HUES64 (cell line): ENCODE measurements around the gene WBP1.
A peak's percentile ranks its signal among the peaks of the same experiment; 100 is the strongest.
"Not testable (repeated sequence)": the region's sequence is repeated elsewhere in the genome, so short reads cannot be mapped to it uniquely, and the experiment has no call there.

Experiments used
- H3K27ac ChIP-seq: 2 replicates; pipeline ENCODE4 v1.7.0; 2013; ENCODE audit warnings: low read depth, low read length, inconsistent platforms
- H3K27me3 ChIP-seq: 2 replicates; pipeline ENCODE4 v1.6.1; 2013; ENCODE audit warnings: mild to moderate bottlenecking, low read length; ENCODE audit not compliant: insufficient read depth
- H3K36me3 ChIP-seq: 2 replicates; pipeline ENCODE4 v1.6.1; 2013; ENCODE audit warnings: mild to moderate bottlenecking, low read length; ENCODE audit not compliant: insufficient read depth
- H3K4me1 ChIP-seq: 2 replicates; pipeline ENCODE4 v1.6.1; 2013; ENCODE audit warnings: mild to moderate bottlenecking, low read length, moderate library complexity; ENCODE audit not compliant: insufficient read depth
- H3K4me3 ChIP-seq: 2 replicates; pipeline ENCODE4 v1.5.1; 2013; ENCODE audit warnings: mild to moderate bottlenecking, low read length, moderate library complexity
- H3K9ac ChIP-seq: 2 replicates; pipeline ENCODE4 v1.6.1; 2013; ENCODE audit warnings: mild to moderate bottlenecking, low read depth, low read length
- H3K9me3 ChIP-seq: 2 replicates; pipeline ENCODE4 v1.6.1; 2013; ENCODE audit warnings: low read depth, low read length; ENCODE audit not compliant: insufficient read depth
- WGBS: fragments of 150-250, 120-280 bp; methylation state at CpG from one replicate; pipeline ENCODE4 v1.1.7; 2013; ENCODE audit warnings: missing lambda C conversion rate; 5-methylcytosine and 5-hydroxymethylcytosine counted together

WBP1 gene

DNA sequence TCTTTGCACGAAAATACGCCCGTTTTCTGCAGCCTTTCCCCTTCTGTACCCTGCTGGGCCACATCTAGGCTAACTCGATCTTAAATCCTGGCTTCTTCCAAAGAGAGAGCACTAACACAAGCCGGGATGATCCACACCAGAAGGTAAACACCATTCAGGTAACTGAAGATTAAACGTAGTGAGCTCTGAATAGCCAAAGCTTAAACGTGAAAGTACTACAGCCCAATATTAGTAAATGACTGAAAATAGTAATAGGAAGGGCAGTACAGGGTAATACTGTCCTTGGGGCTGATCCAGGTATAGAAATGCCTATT, 14.7 kb downstream of the WBP1 start:
- peak overlapping the region; percentile 79 for H3K9ac ChIP-seq
- H3K27me3 ChIP-seq, result no peaks in the 10 kb centered on the region
- H3K4me1 ChIP-seq, result peaks cover 5% of the 10 kb centered on the region; the same call in 1 of the 2 replicates
- peak overlapping the region; percentile 91 for H3K27ac ChIP-seq
- peaks cover 22% of the 10 kb centered on the region for H3K36me3 ChIP-seq
- no peaks in the 10 kb centered on the region for H3K9me3 ChIP-seq
- H3K4me3 ChIP-seq, result peak overlapping the region; percentile 80
- WGBS, result 30% methylated on average over 7 of the region's 7 CpGs

DNA sequence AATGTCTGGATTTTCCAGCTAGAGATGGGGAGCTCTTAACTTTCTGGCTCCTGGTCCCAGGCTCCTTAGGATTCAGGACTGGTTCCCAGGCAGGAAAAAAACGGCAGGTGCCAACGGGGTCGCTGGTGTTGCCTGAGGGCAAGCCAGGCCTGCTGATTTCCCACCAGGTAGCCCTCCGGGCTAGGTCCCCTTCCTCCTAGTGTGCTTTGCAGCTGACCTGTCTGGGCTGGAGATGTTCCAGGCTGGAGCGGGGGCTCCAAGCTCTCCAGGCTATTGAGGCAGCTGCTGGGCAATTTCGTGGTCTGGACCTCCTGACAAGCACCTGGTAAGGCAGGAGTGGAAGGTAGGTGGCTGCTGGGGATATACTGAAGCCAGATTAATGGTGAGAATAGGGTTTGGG, 16.2 kb downstream of the WBP1 start:
- no peaks in the 10 kb centered on the region for H3K9me3 ChIP-seq
- H3K4me1 ChIP-seq, result peaks cover 5% of the 10 kb centered on the region; the same call in 1 of the 2 replicates
- H3K27me3 ChIP-seq, result no peaks in the 10 kb centered on the region
- no peak overlapping the region for H3K4me3 ChIP-seq
- no peak overlapping the region for H3K9ac ChIP-seq
- no peak overlapping the region for H3K27ac ChIP-seq
- H3K36me3 ChIP-seq, result peaks cover 27% of the 10 kb centered on the region
- 92% methylated on average over 6 of the region's 6 CpGs for WGBS

DNA sequence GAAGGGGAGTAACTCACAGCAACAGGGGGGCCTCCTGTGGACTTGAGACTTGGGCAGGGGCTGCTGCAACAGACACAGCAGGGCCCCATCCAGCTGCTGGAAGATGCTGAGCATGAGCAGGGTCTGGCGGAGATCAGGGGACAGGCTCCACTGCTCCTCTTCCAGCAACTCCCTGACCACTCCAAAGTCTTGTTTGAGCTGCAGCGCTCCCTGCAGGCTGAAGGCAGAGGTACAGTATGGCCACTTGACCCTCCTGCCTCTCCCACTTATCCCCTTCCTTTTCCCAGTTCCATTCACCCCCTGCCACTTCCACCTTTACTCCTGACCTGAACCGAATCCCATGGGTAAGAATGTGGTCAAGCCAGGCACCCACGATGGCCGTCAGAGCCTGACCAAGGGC, 16.7 kb downstream of the WBP1 start:
- H3K9ac ChIP-seq, result no peak overlapping the region
- peaks cover 5% of the 10 kb centered on the region; the same call in 1 of the 2 replicates for H3K4me1 ChIP-seq
- H3K27me3 ChIP-seq, result no peaks in the 10 kb centered on the region
- H3K27ac ChIP-seq, result no peak overlapping the region
- 84% methylated on average over 5 of the region's 5 CpGs for WGBS
- peaks cover 31% of the 10 kb centered on the region for H3K36me3 ChIP-seq
- no peak overlapping the region for H3K4me3 ChIP-seq
- no peaks in the 10 kb centered on the region for H3K9me3 ChIP-seq

DNA sequence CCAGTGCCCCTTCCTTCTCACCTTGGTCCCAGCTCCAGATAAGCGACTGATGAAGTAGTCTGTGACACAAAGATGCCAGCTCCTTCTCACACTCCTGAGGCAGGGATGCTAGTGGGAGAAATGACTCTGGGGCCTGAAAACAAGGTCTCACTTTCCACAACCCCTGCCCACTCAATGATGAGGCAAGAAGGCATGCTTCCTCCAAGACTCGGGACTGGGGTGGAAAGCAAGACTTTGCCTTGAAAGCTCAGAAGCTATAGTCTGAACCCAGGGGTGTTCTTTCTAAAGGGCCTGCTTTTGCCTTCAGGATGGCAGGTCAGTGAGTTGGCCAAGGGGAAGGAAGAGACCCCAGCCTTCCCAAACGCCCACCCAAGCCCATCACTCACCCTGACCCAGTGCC, 23.2 kb downstream of the WBP1 start:
- Histone ChIP-seq H3K27ac (no peak overlapping the region), H3K36me3 (peaks cover 34% of the 10 kb centered on the region), H3K27me3 (no peaks in the 10 kb centered on the region), H3K4me1 (0 out of 2 replicates have a peak, but pooled peaks cover 3% of the 10 kb centered on the region), H3K4me3 (peak overlapping the region; percentile 83), H3K9ac (0 out of 2 replicates have a peak overlapping the region, but pooled peaks have one; percentile 84), H3K9me3 (no peaks in the 10 kb centered on the region)
- WGBS, result 91% methylated on average over 3 of the region's 3 CpGs

DNA sequence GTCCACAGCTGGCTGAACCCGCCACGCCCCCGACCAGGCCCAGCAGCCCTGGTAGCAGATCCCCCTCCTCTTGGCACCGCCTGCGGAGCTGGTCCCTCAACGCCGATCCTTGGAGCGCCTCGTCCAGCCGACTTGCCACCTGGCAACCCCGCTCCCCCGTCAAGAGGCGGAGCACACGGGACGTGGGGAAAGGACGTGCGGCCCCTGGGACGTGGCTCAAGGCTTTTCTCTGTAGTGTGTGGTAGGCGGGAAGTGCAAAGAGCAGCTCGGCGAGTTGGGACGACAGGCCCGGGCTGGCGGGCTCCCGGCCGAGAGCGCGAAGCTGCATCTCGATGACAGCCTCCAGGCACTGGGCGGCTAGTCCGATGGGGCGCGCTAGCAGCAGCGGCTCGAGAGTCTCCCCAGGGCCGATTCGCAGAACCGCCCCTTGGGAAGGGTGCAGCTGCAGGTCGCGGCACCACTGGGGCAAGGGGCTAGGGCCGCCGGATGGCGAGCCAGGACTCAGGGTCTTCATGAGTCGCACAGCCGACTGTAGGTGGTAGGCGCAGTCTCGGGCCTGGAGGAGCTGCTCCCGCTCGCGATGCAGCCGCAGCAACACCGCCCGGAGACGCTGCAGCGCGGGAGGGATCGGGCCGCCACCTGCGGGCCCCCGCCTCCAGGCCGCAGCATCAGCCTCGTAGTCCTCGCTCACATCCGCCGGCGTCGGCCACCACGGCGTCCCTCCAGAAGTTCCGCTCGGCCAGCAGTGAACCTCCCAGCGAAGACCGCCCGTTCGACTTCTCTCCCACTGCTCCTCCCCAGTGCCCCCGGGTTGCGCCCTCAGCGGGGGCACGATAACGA, 23.9 kb downstream of the WBP1 start:
- H3K27me3 ChIP-seq, result no peaks in the 10 kb centered on the region
- H3K27ac ChIP-seq, result peak overlapping the region; percentile 47; the same call in 1 of the 2 replicates
- H3K9me3 ChIP-seq, result no peaks in the 10 kb centered on the region
- peaks cover 35% of the 10 kb centered on the region for H3K36me3 ChIP-seq
- H3K4me1 ChIP-seq, result 0 out of 2 replicates have a peak, but pooled peaks cover 3% of the 10 kb centered on the region
- WGBS, result 1% methylated on average over 80 of the region's 80 CpGs
- H3K4me3 ChIP-seq, result peak overlapping the region; percentile 83
- peak overlapping the region; percentile 84 for H3K9ac ChIP-seq

DNA sequence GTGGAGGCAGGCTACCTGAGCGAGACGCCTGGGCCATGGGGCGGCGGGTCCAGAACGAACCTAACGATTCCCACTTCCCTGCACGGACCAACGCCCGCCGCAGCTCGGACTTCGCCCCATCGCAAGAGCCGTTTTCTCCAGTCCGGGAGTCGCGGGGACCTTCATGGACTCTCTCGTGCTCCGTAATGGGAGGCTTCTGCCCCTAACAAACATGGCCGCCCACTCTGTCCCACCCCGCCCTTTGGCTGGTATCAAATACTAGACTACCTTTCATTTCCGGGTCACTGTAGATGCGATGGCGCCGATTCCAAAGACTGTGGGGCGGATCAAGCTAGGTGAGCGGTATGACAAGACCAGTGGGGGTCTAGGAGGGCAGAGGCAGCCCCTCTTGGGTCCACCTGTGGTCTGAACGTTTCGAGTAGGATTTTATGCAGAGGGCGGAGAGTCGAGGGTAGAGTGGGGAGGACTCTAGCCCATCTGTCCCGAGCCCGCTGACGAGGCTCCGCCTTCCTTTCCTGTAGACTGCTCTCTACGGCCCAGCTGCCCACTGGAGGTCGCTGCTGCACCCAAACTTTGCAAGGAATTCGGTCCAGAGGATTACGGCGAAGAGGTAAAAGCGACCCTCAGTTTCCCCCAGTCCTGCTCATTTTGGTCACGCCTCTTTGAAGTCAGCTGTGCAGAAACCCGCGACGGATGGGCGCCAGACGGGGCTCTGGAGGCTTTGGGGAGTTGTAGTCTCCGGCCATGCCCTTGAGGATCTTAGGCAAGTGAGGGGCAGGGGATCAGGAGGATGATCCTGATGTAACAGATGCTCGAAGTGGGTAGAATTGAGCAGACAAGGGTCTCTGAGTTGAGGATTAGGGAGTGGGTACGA, 24.8 kb downstream of the WBP1 start, which contains the start of the genes CCDC142 and TTC31:
Gene CCDC142 (minus strand): TSS at position 198 of the 874 bp plus-strand sequence. CDS start 161 bp downstream, at position 37.
Gene TTC31 (plus strand): TSS at position 281 of the 874 bp plus-strand sequence. CDS start 15 bp downstream, at position 296.
- peak within 1 kb of the TSS; percentile 84 for H3K9ac ChIP-seq
- peaks cover 33% of the 10 kb centered on the region for H3K36me3 ChIP-seq
- no peaks in the 10 kb centered on the region for H3K27me3 ChIP-seq
- peak within 1 kb of the TSS; percentile 73 for H3K27ac ChIP-seq
- peak within 1 kb of the TSS; percentile 83 for H3K4me3 ChIP-seq
- H3K9me3 ChIP-seq, result no peaks in the 10 kb centered on the region
- 3% methylated on average over 50 of the region's 50 CpGs for WGBS
- 0 out of 2 replicates have a peak, but pooled peaks cover 3% of the 10 kb centered on the region for H3K4me1 ChIP-seq

DNA sequence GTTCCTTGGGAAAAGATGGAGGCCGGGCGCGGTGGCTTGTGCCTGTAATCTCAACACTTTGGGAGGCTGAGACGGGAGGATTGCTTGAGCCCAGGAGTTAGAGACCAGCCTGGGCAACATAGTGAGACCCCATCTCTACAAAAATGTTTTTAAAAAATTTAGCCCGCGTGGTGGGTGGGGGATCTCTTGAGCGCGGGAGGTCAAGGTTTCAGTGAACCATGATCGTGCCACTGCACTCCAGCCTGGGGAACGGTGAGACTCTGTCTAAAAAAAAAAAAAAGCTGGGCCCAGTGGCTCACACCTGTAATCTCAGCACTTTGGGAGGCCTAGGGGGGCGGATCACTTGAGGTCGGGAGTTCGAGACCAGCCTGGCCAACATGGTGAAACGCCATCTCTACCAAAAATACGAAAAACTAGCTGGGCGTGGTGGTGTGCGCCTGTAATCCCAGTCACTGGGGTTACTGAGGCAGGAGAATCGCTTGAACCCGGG, 25.5 kb downstream of the WBP1 start:
- H3K4me3 ChIP-seq, result peak overlapping the region; percentile 83
- 86% methylated on average over 19 of the region's 19 CpGs for WGBS
- 0 out of 2 replicates have a peak overlapping the region, but pooled peaks have one; percentile 84 for H3K9ac ChIP-seq
- not testable (repeated sequence) for H3K4me1 ChIP-seq, H3K27me3 ChIP-seq, H3K27ac ChIP-seq, H3K9me3 ChIP-seq
- H3K36me3 ChIP-seq, result peaks cover 35% of the 10 kb centered on the region

DNA sequence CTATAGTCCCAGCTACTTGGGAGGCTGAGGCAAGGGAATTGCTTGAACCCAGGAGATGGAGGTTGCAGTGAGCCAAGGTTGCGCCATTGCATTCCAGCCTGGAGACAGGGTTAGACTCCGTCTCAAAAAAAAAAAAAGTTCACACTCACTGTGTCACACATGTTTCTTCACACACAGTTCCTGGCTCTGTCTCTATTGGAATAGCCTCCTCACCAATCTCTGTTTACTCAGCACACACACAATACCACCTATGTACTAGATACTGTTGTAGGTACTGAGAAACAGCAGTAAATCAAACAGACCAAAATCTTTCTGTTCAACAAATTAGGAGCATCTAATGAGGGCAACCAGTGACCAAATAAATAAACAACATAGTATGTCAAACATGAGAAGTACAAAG, 27.9 kb downstream of the WBP1 start:
- Histone ChIP-seq H3K27me3 (no peaks in the 10 kb centered on the region), H3K9ac (no peak overlapping the region), H3K4me3 (no peak overlapping the region), H3K36me3 (peaks cover 28% of the 10 kb centered on the region), H3K9me3 (no peaks in the 10 kb centered on the region), H3K4me1 (0 out of 2 replicates have a peak, but pooled peaks cover 3% of the 10 kb centered on the region), H3K27ac (no peak overlapping the region)
- WGBS, result 98% methylated on average over 2 of the region's 2 CpGs

DNA sequence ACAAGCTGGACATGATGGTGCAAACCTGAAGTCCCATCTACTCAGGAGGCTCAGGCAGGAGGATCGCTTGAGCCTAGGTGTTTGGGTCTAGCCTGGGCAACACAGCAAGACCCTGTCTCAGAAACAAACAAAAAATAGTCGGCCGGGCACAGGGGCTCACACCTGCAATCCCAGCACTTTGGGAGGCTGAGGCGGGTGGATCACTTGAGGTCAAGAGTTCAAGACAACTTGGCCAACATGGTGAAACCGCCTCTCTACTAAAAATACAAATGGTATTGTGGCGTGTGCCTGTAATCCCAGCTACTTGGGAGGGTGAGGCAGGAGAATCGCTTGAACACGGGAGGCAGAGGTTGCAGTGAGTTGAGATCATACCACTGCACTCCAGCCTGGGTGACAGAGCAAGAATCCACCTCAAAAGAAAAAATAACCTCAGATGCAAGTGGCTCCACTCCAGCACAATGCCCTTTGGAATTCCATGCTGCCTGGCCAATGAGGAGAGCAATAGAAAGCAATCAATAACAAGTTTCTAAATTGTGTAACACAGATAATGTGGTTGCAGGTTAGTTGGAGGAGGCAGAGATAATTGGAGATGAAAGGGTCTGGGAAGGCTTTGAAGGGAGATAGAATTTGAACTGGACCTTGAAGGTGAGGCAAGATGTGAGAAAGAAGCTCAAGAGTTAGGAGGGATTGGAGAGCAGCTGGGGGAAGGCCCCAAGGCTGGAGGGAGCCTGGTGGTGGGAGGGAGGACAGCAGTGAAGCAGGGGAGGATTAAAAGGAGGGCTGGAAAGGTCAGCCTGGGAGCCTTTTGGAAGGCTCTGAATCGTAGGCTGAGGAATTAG, 30.6 kb downstream of the WBP1 start:
- H3K9me3 ChIP-seq, result no peaks in the 10 kb centered on the region
- no peak overlapping the region for H3K27ac ChIP-seq
- no peak overlapping the region for H3K4me3 ChIP-seq
- H3K27me3 ChIP-seq, result no peaks in the 10 kb centered on the region
- H3K9ac ChIP-seq, result no peak overlapping the region
- WGBS, result 93% methylated on average over 9 of the region's 9 CpGs
- H3K4me1 ChIP-seq, result no peaks in the 10 kb centered on the region
- H3K36me3 ChIP-seq, result peaks cover 55% of the 10 kb centered on the region

DNA sequence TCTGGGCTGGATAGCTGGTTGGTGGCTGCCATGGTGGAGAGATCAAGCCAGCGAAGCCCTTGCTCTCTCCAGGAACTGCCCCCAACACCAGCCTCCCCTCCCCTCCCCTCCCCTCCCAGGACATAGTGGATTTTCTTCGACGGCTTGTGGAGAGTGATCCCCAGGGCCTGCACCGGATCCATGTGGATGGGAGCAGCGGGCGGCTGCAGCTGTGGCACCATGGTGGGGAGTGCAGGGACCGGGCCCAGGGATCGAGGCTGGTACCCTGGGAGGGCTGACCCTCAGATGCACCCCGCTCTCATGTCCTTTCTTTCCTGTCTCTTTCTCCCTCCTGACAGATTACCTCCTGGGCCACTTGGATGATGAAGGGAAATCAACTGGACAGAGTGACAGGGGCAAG, 31.7 kb downstream of the WBP1 start:
- Histone ChIP-seq H3K36me3 (peaks cover 59% of the 10 kb centered on the region), H3K4me1 (no peaks in the 10 kb centered on the region), H3K27ac (no peak overlapping the region), H3K9me3 (no peaks in the 10 kb centered on the region), H3K4me3 (no peak overlapping the region), H3K27me3 (peaks cover 1% of the 10 kb centered on the region; the same call in 1 of the 2 replicates), H3K9ac (no peak overlapping the region)
- 93% methylated on average over 9 of the region's 9 CpGs for WGBS
